ENCODE measurements around the gene FAM163B. TPM values are rescaled to one million over a fixed set of nuclear protein-coding genes. Genes with fewer than 3 reads are reported as not detected.

The FAM163B gene
- total and polyA plus RNA-seq, 10 donors, result 0.11 to 1.0 (median 0.52) TPM; not detected in 7

DNA sequence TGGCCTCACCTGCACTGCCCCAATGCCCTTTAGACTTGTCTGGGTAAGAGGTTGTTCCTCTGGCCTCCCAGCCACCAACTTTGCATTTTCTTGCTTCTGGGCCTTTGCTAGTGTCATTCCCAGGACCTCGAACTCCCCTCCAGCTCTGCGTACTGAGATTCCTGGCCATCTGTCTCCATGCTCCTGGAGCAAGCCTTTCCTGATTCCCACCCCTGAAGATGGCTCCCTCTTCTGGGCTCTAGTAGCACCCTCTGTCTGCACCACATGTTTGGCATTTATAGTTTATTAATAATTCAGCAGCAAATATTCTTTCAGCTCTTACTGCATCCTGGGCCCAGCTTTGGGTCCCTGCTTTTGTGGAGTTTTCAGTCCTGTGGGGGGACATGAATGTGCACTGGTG is 14.9 kb downstream of the FAM163B start:
- Histone ChIP-seq H3K27me3 (replicated peaks in 1 of 7) (peaks cover 0 to 43% (median 0%) of the 10 kb centered on the region in 7 donors), H3K4me1 (no peaks in the 10 kb centered on the region), H3K27ac (no peak overlapping the region), H3K4me3 (no peak overlapping the region), H3K36me3 (no peaks in the 10 kb centered on the region), H3K9me3 (peaks cover 0 to 35% (median 31%) of the 10 kb centered on the region in 8 donors)
- WGBS, 5 donors, result 88 to 96% (median 95%) methylated on average over 2 of the region's 2 CpGs
- DNase-seq, result no peak
- intact Hi-C loops (cut with DNase I; ENCODE audit: low total_unique reads), result no loop called here
- TF ChIP-seq POLR2AphosphoS5 (IDR thresholded peaks at IDR 0.05) (no peak), POLR2A (IDR thresholded peaks at IDR 0.05) (no peak)
- TF ChIP-seq, protein P1, sequence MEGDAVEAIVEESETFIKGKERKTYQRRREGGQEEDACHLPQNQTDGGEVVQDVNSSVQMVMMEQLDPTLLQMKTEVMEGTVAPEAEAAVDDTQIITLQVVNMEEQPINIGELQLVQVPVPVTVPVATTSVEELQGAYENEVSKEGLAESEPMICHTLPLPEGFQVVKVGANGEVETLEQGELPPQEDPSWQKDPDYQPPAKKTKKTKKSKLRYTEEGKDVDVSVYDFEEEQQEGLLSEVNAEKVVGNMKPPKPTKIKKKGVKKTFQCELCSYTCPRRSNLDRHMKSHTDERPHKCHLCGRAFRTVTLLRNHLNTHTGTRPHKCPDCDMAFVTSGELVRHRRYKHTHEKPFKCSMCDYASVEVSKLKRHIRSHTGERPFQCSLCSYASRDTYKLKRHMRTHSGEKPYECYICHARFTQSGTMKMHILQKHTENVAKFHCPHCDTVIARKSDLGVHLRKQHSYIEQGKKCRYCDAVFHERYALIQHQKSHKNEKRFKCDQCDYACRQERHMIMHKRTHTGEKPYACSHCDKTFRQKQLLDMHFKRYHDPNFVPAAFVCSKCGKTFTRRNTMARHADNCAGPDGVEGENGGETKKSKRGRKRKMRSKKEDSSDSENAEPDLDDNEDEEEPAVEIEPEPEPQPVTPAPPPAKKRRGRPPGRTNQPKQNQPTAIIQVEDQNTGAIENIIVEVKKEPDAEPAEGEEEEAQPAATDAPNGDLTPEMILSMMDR (IDR thresholded peaks at IDR 0.05 in 8 of 11, conservative IDR thresholded peaks at IDR 0.05 in 3 of 11), result no peak

DNA sequence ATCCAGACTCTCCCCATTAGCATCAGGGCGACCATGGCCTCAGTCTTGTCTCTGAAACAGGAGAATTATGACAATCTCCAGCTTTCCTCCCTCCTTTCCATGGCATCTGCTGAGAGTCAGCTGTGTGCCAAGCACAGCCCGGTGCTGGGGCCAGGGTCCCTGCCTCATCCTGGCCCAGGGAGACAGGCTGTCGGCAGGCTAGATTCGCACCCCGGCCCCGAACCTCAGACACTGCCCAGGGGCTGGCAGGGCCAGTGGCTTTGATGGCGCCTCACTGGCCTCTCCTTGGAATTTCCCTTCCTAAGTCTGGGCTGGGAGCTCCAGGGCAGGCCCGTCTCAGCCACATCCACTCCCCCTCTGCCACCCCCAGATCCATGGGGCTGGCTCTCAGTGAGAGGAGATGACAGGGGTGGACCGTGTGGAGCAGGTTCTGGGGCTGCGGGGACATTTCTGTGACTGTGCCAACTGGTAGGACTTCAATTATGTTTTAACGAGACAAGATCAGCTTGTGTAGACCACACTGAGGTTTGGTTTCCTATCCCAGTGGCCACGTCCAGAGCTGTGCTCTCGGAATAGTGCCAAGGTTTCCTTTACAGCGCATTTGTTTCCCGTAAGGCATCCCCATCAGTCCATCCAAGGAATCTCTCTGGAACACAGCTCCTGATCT is 15.5 kb downstream of the FAM163B start:
- intact Hi-C loops (cut with DNase I; ENCODE audit: low total_unique reads), result no loop called here
- H3K4me1 ChIP-seq, result no peaks in the 10 kb centered on the region
- H3K27ac ChIP-seq, result no peak overlapping the region
- no peak for DNase-seq
- H3K27me3 ChIP-seq (replicated peaks in 1 of 7), result peaks cover 0 to 43% (median 0%) of the 10 kb centered on the region in 7 donors
- WGBS, 5 donors, result 67 to 82% (median 80%) methylated on average over 15 of the region's 15 CpGs
- TF ChIP-seq, protein P1 (IDR thresholded peaks at IDR 0.05 in 8 of 11, conservative IDR thresholded peaks at IDR 0.05 in 3 of 11), result no peak
- TF ChIP-seq POLR2AphosphoS5 (IDR thresholded peaks at IDR 0.05), result no peak
- no peak for TF ChIP-seq POLR2A (IDR thresholded peaks at IDR 0.05)
- H3K9me3 ChIP-seq, result peaks cover 0 to 30% (median 26%) of the 10 kb centered on the region in 8 donors
- H3K36me3 ChIP-seq, result no peaks in the 10 kb centered on the region
- H3K4me3 ChIP-seq, result no peak overlapping the region

DNA sequence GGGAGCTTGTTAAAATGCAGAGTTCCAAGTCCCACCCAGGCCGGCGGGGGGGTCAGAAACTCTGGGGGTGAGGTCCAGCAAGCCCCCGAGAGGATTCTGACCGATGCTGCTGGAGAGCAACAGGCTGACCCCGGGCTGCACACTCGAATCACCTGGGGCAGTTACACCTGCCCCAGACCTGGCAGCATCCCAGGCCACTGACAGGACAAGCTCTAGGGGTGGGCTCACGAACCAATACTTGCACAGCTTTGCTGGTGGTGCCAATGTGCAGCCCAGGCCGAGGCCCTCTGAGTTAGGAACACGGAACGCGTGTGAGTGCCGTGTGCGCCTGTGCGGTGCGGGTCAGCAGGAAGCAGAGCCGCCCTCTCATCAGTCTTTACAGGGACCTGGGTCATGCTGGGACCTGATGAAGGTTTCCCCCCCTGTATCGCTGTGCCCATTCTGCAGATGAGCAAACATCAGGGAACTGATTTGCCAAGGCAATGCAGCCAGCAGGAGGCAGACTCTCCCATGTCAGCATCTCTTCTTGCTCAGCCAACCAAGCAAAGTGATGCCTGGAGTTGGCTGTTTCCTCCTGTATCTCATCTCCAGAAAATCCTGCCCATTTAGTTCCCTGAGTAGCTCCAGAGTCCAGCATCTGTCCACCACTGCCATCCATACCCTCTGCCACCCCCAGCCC is 16.3 kb downstream of the FAM163B start:
- Histone ChIP-seq H3K36me3 (no peaks in the 10 kb centered on the region), H3K4me1 (no peaks in the 10 kb centered on the region), H3K27me3 (replicated peaks in 1 of 7) (peaks cover 0 to 43% (median 0%) of the 10 kb centered on the region in 7 donors), H3K27ac (no peak overlapping the region), H3K9me3 (peaks cover 0 to 21% (median 18%) of the 10 kb centered on the region in 8 donors), H3K4me3 (no peak overlapping the region)
- WGBS, 5 donors, result 78 to 92% (median 85%) methylated on average over 11 to 17 of the region's 17 CpGs
- intact Hi-C loops (cut with DNase I; ENCODE audit: low total_unique reads), result no loop called here
- no peak for DNase-seq
- TF ChIP-seq POLR2AphosphoS5 (IDR thresholded peaks at IDR 0.05), result no peak
- TF ChIP-seq, protein P1 (IDR thresholded peaks at IDR 0.05 in 8 of 11, conservative IDR thresholded peaks at IDR 0.05 in 3 of 11), result no peak
- TF ChIP-seq POLR2A (IDR thresholded peaks at IDR 0.05), result no peak

DNA sequence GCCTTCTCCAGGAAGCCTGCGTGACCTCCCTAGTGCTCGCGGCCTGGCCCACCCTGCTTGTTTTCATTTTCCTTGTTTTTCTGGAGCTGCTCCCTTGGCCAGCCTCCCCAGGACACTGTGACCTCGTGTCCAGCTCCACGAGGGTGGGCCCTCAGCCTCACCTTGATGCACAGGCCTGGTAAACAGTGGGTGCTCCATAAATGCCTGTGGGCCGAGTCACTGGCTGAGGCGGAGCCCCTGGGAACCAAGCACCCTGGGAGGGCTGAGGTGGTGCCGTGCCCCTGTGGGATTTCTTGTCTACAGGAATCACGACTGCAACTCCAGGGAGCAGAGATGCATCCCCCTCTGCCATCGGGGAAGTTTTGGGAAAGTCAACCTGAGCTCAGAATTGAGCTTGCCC is 17.2 kb downstream of the FAM163B start:
- intact Hi-C loops (cut with DNase I; ENCODE audit: low total_unique reads), result no loop called here
- peaks cover 0 to 48% (median 4%) of the 10 kb centered on the region in 7 donors for H3K27me3 ChIP-seq (replicated peaks in 1 of 7)
- no peaks in the 10 kb centered on the region for H3K4me1 ChIP-seq
- H3K27ac ChIP-seq, result no peak overlapping the region
- H3K36me3 ChIP-seq, result no peaks in the 10 kb centered on the region
- peaks cover 0 to 13% (median 9%) of the 10 kb centered on the region in 8 donors for H3K9me3 ChIP-seq
- DNase-seq, result no peak
- TF ChIP-seq POLR2A (IDR thresholded peaks at IDR 0.05), result no peak
- H3K4me3 ChIP-seq, result no peak overlapping the region
- WGBS, 5 donors, result 69 to 81% (median 77%) methylated on average over 9 to 10 of the region's 10 CpGs
